ENCODE measurements around the gene TEX19. TPM values are rescaled to one million over a fixed set of nuclear protein-coding genes. Genes with fewer than 3 reads are reported as not detected.

The TEX19 gene
- polyA plus RNA-seq, 2 of the 4 experiments (the other 2 are of a cell fraction) = 0.43 to 0.50 TPM

DNA sequence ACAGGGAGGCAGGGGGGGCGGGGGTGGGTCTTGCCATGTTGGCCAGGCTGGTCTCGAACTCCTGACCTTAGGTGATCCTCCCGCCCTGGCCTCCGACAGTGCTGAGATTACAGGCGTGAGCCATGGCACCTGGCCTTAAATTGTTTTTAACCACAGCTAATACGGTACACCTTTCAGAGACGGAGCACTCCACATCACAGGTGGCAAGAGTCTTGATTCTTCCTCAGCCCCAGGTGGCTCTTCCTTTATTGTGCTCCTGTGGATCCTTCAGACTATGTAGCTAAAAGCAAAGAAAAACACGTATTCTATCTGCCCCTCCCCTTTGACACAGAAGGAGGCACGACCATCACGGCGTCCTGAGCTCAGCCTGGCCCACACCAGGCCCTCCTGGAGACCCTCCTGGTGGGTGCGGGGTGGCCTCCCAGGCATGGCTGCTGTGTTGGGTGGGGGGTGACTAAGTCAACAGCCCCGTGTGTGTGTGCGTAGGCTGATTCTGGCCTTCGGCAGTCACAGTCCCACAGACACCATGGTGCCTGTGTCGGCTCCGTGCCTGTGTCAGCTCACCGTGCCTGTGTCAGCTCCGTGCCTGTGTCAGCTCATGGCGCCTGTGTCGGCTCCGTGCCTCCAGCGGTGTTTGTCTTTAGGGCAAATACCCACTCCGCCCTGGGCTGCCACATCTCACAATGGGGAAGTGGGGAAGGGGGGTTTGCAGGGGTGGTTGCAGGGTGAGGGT lies 14.7 kb upstream of the TEX19 start:
- Histone ChIP-seq H3K4me3 (no peak overlapping the region), H3K4me2 (no peak overlapping the region), H3K27ac (no peak overlapping the region), H3K9me3 (no peaks in the 10 kb centered on the region), H3K4me1 (peaks cover 27% of the 10 kb centered on the region)
- no peak for DNase-seq (ENCODE audit: low read depth in 1 of 2, low spot score in 1 of 2)
- 79% methylated on average over 18 of the region's 24 CpGs for WGBS (ENCODE audit: missing lambda C conversion rate)
- TF ChIP-seq HOXA7 (CRISPR knock-in tag; IDR thresholded peaks at IDR 0.05) (no peak), ZC3H11A (IDR thresholded peaks at IDR 0.05) (no peak), NPAS2 (CRISPR knock-in tag; IDR thresholded peaks at IDR 0.05; ENCODE audit: borderline replicate concordance) (no peak), EP300 (IDR thresholded peaks at IDR 0.05) (no peak), SMC3 (IDR thresholded peaks at IDR 0.05) (no peak), SREBF2 (IDR thresholded peaks at IDR 0.05) (no peak), EHF (CRISPR knock-in tag; IDR thresholded peaks at IDR 0.05) (no peak), POLR2AphosphoS2 (conservative IDR thresholded peaks at IDR 0.05; ENCODE audit: low read length) (no peak), KDM1A (IDR thresholded peaks at IDR 0.05; ENCODE audit: low read depth) (no peak), FOSB (CRISPR knock-in tag; IDR thresholded peaks at IDR 0.05) (no peak)
- TF ChIP-seq, protein P1, sequence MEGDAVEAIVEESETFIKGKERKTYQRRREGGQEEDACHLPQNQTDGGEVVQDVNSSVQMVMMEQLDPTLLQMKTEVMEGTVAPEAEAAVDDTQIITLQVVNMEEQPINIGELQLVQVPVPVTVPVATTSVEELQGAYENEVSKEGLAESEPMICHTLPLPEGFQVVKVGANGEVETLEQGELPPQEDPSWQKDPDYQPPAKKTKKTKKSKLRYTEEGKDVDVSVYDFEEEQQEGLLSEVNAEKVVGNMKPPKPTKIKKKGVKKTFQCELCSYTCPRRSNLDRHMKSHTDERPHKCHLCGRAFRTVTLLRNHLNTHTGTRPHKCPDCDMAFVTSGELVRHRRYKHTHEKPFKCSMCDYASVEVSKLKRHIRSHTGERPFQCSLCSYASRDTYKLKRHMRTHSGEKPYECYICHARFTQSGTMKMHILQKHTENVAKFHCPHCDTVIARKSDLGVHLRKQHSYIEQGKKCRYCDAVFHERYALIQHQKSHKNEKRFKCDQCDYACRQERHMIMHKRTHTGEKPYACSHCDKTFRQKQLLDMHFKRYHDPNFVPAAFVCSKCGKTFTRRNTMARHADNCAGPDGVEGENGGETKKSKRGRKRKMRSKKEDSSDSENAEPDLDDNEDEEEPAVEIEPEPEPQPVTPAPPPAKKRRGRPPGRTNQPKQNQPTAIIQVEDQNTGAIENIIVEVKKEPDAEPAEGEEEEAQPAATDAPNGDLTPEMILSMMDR (IDR thresholded peaks at IDR 0.05) = no peak
- TF ChIP-seq, protein P2, sequence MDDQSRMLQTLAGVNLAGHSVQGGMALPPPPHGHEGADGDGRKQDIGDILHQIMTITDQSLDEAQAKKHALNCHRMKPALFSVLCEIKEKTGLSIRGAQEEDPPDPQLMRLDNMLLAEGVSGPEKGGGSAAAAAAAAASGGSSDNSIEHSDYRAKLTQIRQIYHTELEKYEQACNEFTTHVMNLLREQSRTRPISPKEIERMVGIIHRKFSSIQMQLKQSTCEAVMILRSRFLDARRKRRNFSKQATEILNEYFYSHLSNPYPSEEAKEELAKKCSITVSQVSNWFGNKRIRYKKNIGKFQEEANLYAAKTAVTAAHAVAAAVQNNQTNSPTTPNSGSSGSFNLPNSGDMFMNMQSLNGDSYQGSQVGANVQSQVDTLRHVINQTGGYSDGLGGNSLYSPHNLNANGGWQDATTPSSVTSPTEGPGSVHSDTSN (IDR thresholded peaks at IDR 0.05) = no peak
- ATAC-seq = no peak
- ChIA-PET CTCF (interaction anchor here (0.6 to 5.3 kb wide), 13 partner anchors 8 to 314 kb away, joined by 3 to 32 read pairs (median 4); no protein-coding TSS in a partner anchor), POLR2A (no interaction called here)
- FAIRE-seq = no peak

DNA sequence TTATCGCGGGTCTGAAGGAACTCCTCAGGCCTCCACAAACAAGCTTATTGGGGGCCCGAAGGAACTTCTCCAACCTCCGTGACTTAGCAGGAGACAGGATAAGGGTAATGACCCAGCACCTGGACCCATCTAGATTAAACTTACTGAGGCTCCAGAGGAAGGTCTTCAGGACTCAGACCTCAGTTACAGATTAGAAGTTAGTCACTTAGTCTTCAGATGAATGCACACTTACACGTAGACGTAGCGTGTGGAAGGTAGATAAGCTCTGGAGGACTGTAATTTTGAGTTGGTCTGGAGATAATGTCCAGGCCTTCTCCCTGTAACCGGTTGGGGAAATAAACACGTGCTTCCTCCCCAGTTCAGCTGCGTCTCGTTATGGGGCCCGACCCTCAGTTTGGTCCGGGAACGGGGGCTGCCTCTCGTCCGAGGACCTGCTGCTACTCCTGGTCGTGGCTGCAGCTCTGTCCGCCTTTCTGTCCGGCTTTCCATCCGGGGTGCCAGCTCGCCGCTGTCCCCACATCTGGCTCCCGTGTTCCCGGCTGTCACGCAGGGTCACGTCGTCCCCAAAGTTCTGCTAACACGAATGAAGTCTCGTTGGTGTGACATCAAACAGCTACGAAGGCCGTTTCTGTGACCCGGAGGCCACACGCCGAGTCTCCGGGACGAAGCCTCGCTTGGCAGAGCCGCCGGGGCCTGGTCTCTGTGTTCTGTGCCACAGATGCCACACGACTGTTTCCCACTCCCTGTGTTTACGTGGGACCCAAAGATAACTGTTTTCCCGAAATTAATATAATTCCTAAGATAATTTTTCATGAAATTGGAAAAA lies 13.7 kb upstream of the TEX19 start:
- Histone ChIP-seq H3K4me2 (no peak overlapping the region), H3K9me3 (no peaks in the 10 kb centered on the region), H3K4me1 (peaks cover 18% of the 10 kb centered on the region), H3K27ac (no peak overlapping the region), H3K4me3 (no peak overlapping the region)
- FAIRE-seq (no peak), DNase-seq (ENCODE audit: low read depth in 1 of 2, low spot score in 1 of 2) (no peak), ATAC-seq (no peak)
- CTCF ChIA-PET = interaction anchor here (0.6 to 5.3 kb wide), 11 partner anchors 9 to 315 kb away, joined by 3 to 32 read pairs (median 5); no protein-coding TSS in a partner anchor
- WGBS (ENCODE audit: missing lambda C conversion rate) = 82% methylated on average over 42 of the region's 42 CpGs
- TF ChIP-seq ZNF302 (CRISPR knock-in tag; IDR thresholded peaks at IDR 0.05) (no peak), EP300 (IDR thresholded peaks at IDR 0.05) (no peak)
- TF ChIP-seq, protein P3, sequence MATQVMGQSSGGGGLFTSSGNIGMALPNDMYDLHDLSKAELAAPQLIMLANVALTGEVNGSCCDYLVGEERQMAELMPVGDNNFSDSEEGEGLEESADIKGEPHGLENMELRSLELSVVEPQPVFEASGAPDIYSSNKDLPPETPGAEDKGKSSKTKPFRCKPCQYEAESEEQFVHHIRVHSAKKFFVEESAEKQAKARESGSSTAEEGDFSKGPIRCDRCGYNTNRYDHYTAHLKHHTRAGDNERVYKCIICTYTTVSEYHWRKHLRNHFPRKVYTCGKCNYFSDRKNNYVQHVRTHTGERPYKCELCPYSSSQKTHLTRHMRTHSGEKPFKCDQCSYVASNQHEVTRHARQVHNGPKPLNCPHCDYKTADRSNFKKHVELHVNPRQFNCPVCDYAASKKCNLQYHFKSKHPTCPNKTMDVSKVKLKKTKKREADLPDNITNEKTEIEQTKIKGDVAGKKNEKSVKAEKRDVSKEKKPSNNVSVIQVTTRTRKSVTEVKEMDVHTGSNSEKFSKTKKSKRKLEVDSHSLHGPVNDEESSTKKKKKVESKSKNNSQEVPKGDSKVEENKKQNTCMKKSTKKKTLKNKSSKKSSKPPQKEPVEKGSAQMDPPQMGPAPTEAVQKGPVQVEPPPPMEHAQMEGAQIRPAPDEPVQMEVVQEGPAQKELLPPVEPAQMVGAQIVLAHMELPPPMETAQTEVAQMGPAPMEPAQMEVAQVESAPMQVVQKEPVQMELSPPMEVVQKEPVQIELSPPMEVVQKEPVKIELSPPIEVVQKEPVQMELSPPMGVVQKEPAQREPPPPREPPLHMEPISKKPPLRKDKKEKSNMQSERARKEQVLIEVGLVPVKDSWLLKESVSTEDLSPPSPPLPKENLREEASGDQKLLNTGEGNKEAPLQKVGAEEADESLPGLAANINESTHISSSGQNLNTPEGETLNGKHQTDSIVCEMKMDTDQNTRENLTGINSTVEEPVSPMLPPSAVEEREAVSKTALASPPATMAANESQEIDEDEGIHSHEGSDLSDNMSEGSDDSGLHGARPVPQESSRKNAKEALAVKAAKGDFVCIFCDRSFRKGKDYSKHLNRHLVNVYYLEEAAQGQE (IDR thresholded peaks at IDR 0.05) = no peak
- POLR2A ChIA-PET = no interaction called here

Data from A549 (cell line).